CD4-positive, alpha-beta T cell treated with Interleukin-4 for 4 hours (primary cell): ENCODE measurements around the gene ZFHX3.

ENCODE experiments used
- DNase-seq: peaks from one replicate; pipeline ENCODE4 v3.0.0-alpha.2; 2020

ZFHX3 gene

GRCh38 chr16:72860726-72861562, 187.0 kb downstream of the ZFHX3 start:
- no peak for DNase-seq

GRCh38 chr16:72859581-72859980, 188.3 kb downstream of the ZFHX3 start:
- no peak for DNase-seq

- DNase-seq: no peak
Measured at GRCh38 chr16:72858665-72859493, 189.0 kb downstream of the ZFHX3 start.

DNA sequence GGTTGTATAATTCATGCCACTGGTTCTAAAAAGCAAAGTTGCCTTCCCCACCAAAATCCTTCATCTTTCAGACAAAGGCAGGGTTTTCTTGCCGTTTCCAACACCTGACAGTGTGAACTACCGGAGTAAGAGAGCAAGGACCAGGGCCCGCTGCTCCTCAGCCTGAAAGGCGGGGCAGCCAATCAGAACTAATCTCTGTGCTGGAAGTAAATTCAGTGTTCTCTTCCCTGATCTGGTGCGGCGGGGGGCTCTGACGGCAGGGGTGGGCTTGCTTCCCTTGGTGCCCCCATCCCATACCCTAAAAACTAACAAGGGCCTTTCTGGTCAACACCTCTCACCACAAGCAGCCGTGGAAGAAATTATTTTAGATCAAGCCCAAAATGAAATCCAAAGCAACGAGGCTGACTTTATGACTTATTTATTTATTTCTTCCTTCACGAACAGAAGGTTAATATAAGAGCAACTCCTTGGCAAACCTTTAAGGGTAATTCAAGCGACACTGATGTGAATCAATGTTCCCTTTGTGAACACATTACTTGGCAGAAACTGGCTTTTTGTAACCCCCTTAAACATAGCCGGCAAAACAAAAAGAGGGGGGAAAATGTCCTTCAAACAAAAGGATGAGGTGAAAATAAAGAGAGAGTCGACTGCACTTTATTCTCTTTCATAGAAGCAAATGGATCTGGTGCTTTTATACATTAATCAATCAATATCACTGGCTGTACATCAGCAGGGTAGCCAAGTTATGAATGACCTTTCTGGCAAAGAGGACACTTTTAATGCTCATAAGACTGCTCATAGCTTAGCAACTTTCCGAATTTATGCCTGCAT, 189.9 kb downstream of the ZFHX3 start:
- DNase-seq: no peak

- no peak for DNase-seq
Measured at GRCh38 chr16:72856797-72857196, 191.1 kb downstream of the ZFHX3 start.

- no peak for DNase-seq
Measured at GRCh38 chr16:72854267-72854959, 193.5 kb downstream of the ZFHX3 start.

DNA sequence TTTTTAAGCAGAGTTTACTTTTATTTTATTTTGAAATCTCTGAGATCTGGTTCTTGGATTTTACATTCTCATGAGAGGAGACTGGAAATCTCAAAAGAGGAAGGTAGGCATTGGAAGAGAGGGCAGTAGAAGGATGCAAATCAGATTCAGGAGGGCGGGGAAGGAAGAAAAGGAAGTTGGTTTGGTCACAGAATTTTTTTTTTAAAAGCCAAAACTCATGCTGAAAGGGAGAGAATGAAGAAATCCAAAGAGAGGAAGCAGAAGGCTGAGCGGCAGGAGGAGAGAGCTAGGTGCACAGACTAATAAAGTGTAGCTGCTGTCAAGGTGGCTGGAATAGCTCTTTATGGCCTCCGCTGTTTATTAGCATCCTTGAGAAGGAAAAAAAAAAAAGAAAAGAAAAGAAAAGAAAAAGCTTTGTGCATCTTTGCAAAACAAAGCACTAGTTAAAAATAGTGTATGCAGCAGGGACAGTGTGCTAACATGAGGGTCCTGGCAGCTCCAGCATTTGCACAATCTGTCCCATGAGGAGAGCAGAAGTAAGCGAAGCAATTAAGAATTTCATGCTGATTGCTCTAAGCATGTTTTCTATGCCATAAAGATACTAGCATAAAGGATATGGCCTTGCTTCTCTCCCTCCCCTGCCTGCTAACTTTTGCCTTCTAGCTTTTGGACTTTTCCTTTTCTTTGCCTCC, 194.2 kb downstream of the ZFHX3 start:
- DNase-seq: no peak

DNA sequence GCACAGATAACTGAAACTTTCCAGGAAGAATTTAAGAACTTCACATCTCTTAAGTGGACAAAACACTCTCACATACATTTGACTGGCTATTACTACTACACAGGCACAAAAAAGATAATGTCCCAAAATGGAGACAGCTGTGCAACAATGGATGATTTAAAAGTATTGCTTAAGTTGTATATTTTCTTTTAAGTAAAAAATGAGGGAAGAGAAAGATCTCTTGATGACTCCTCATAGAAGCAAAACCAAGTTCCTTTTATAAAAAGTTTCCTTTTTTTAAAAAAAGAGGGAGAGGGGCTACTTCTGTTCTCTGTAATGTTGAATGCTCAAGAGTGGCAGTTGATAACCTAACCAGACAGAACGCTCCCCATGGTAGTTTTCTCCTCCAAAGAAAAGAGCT, 195.5 kb downstream of the ZFHX3 start:
- no peak for DNase-seq

GRCh38 chr16:72850853-72851252, 197.1 kb downstream of the ZFHX3 start:
- DNase-seq: no peak

- DNase-seq: no peak
Measured at GRCh38 chr16:72850021-72850420, 197.9 kb downstream of the ZFHX3 start.

DNA sequence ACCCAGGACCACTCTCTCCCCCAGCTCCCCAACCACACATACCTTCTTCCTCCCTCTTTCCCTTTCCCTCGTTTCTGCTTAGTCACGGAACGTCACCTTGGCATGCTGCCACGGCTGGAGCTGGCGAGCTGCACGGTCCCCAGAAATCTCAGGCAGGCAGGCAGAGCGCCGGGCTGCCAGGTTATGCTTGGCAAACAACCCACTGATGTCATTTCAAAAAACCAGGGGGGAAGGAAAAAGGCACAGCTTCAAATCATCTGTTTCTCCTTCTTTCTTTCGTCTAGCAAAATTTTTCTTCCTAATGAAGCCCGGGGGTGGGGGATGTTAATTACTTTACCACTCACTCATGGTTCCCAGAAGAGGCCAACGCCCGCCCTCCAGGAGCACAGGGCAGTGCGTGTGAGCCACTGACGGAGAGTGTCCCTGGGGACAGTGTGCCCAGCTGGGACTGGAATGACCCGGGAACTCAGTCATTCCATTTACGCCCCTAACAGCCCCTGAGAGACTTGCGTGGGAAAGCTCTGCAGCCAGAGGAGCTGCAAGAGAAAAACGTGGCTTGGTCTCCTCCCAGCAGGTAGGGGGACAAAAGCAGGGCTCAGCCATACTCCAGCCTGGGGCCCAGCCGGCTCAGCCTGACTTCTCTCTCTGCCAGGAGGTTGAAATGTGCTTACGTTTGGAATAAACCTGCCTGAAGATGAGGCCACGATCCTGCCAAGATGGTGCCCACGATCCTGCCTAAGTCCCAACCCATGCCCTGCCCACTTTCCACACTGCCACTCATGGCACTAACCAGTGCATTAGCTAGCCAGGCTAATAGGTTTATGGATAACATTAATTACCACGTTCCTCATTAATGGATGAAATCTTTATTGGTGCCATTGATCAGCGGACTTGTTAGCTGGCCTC, 198.9 kb downstream of the ZFHX3 start:
- no peak for DNase-seq

DNA sequence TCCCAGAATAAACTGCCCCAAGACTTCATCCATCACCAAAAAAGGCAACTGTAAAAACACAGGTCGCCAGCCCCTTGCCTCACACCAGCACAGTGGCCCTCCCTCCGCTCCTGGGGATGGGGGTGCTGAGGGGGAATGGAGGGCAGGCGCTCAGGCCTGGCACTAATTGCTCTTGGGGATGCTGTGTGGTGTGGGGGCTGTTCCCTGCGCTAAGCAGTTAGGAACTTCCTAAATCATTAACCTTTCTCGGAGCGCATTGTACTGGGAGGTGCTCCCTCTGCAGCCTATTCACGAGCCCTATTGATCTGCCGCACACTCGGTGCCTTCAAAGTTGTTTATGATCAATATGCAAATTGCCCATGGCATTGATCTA, 199.9 kb downstream of the ZFHX3 start:
- DNase-seq: no peak

DNA sequence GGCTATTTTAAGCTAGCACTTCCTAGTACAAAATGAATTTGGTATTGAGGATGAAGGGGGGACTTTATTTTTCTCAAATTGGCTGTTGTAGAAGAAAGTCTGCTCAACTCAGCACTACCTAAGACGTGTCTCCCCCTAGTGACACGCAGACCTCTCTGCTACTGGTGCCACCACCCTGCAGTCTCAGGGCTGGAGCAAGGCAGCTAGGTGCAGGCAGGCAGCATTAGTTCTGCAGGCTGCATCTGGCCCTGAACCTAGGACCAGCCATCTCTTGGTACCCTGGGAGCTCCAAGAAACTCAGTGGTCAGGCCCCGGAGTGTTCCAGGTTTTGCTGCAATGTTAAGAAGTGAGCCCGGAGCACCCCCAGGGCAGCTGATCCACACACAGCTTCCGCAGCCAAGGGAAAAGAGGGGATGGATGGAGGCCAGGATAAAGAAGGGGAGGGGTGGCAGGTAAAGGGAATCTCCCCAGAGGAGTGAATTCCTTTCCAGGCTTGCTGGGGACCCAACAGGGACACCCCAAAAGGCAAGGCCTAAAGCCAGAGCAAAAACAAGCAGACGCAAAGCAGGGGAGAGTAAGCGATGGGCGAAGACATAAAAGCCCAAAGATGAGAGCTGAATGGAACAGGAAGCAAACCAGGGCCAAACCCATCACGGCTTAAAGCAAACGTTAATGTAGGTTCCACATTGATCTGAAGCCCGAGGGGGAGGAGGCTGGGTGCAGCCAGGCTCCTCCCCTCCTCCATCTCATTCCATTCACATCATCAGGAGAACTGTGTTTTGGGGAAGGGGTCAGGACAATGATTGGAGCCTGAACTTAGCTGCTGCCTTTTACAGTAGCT, 200.5 kb downstream of the ZFHX3 start:
- no peak for DNase-seq

GRCh38 chr16:72846594-72846993, 201.3 kb downstream of the ZFHX3 start:
- no peak for DNase-seq

DNA sequence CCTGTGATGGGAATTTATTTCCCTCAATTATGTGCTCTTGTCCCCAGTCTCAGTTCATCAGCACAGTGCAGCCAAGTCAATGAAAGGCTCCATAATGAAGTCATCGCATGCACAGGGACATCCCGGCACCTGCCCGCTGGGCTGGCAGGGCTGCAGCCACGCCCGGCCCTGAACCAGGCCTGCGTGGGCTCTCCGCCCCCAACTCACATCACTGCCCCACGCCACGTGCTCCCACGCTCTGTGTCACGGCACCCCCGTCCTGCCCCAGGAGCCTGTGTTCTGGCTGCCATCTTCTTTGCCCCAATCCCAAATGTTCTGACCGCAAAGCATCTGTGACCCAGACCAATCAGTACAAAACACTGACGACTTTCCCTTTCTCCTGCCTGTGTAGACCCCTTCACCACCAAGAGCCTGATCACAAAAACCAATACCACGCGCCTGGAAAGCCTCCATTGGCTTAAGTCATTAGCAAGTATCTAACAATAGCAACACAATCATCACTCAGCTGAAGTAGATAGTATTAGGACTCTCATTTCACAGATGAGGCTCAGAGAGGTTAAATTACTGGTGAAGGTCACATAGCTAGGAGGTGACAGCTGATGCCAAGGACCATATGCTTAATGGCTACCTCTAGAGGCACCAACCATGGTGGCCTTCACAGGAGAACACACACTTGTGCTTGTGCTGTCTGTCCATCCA, 202.5 kb downstream of the ZFHX3 start:
- no peak for DNase-seq

DNA sequence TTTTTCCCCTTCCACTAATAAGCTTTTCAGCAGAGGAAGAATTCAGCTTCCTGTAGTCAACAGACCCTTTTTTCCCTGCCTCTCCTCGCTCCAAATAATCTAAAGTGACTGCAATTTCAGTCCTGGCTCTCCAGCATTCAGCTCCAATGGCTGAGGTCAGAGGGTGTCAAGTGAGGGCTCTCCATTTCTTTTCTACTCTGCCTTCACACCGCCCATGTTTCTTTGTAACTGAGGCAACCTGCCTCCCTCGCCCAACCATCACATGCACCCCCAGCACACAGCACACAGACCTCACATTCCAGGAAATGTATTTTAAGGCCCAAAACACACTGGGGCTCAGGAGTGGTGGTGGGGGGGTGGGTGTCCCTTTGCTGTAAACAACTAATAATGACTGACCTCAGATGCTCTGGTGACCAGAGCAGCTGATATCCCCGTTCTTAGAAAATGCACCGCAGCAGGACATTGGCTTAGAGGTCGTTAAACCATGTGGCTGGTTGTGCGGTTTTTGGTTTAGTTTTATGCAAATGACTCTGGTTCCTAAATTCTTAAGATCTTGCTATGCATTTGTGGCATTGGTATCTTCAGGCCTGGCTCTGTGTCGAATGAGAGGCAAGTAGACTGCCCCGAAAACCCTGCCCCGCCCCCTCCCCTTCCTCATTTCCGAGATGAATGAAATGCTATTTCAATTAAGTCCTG, 203.6 kb downstream of the ZFHX3 start:
- no peak for DNase-seq

- no peak for DNase-seq
Measured at GRCh38 chr16:72841506-72841905, 206.4 kb downstream of the ZFHX3 start.

GRCh38 chr16:72840631-72841381, 207.1 kb downstream of the ZFHX3 start:
- no peak for DNase-seq
